Activated effector memory CD4-positive, alpha-beta T cell treated with Interleukin-2 at 50 U/mL for 16 hours (primary cell): Measurements from ENCODE around the gene NKX2-1.

Source experiments
- DNase-seq: peaks from one replicate; pipeline ENCODE4 v3.0.0-alpha.2; 2020

The NKX2-1 gene

DNA sequence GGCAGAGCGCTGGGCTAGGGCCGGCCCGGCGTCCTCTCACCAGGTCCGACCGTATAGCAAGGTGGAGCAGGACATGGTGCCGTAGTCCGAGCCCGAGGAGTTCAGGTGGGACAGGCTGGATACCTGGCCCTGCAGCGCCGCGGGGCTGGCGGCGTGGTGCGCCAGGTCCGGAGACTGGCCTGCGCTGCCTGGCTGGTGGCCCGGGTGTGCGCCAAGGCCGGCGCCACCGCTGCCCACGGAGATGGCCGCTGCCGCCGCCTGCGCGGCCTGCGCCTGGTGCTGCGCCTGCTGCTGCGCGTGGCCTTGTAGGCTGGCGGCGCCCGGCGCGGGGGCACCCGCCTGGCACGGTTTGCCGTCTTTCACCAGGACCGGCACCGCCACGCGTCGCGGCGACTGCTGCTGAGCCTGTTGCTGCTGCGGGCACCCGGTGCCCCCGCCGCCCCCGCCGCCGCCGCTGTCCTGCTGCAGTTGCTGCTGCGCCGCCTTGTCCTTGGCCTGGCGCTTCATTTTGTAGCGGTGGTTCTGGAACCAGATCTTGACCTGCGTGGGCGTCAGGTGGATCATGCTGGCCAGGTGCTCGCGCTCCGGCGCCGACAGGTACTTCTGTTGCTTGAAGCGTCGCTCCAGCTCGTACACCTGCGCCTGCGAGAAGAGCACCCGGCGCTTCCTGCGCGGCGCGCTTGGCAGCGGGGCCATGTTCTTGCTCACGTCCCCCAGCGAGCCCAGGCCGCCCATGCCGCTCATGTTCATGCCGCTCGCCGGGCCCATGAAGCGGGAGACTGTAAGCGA, 2.6 kb downstream of the NKX2-1 start:
- DNase-seq, result no peak

DNA sequence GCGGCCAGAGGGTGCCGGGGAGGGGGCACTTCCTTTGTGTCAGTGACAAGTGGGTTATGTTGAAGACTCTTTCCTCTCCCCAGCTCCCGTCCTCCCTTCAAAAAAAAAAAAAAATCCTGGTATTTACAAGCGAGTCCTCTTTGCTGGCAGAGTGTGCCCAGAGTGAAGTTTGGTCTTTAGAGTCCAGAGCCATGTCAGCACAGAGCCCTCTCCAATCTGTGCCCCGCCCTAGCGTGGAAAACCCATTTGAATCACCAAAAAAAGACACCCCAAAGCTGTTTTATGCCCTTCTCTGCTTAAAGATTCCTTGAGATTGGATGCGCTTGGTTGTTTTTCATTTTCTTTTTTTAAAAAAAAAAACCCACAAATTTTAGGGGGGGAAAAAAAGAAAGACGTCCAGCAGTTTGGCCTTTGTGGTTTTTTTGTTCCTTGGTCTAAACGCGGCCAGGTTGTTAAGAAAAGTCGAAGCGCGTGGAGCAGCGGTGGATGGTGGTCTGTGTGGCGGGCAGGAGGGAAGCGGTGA, 3.3 kb downstream of the NKX2-1 start:
- no peak for DNase-seq

DNA sequence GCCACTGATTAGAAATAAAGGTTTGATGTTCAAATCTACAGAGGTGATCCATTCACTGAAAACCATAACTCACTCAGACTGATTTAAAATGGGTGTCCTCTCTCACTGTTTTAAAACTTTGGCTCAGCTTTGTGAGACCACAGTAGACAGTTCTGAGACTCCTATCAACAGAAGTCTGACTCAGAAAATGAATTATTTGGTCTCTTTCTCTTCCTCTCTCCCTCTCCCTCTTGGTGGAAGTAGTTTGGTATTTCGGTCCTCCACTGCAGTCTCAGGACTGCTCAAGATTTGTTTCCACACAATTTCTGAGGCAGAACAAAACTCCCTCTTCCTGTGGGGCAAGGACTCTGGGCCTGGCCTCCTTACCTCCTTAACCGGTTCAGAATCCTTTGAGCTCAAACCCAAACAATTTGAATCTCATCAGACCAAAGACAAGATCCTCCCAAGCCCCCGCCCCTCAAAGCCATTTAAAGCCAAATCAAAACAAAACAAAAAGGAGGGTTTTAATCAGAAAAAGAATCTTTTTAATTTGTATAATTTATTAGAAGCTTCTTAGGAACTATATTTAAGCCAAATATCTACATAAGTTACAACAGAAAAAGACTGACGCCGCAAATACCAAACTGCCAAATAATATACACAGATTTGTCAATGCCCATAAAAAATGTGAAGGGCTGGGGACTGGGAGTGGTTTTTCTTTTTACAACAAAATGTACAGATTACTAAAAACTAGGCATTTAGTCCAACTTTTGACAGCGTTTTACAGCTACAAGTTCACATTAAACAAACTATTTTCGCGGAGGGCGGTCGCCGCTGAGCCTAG, 3.9 kb downstream of the NKX2-1 start:
- DNase-seq, result no peak

DNA sequence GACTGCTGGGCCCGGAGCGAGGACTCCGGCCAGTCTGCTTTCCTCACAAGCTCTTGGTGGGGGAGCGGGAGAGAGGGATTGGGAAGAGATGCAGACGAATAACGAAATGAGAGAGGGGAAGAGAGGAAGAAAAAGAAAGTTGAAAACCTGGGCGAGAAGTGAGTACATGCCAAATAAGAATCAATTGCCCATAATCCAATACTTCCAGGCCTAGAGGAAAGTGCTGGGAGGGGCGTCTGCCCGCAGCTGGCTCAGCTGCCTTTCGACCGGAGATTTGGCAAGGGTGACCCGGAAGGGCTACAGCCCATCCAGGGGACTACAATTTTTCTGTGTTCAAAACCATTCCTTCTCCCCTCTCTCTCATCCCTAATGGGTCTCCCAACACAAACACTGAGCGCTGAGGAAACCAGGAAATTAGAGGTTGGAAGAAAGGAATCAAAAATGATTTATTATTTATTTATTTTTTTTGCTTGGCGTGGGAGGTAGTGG, 4.9 kb downstream of the NKX2-1 start:
- no peak for DNase-seq

DNA sequence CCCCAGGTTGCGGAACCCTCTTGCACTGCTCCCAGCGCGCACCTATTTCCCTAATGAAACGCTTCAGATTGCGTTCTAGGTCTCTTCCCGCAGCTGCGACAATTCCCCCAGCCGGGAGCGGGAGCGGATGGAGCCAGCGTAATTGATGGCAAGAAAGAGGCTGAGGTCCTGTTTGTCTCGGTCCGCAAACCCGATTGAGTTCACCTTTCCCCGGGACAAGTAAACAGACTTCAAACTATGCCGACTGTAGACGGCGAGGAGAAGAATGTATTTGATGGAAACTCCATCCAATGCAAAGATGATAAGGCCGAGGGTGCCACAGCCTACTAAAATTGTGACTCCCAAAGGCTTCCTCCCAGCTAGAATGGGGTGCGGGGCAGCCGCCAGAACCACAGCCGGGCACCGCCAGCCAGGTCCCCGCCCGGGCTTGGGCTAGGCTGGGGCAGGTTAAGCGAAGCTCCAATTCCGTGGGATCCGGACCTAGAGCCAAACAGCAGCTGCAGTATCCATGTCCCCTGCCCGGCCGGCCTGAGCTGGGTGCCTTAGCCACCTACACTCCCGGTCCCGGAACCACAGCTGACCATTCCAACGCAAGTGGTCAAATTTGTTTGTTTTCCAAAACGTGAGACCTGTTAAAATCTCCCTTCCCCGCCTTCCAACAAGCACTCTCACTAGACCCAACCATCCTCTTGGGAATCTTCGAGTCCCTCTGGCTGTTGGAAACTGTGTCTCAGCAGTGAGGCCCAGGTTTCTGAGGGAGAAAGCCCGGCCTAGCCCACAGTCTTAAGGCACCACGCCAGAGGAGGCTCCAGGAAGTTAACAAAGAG, 5.5 kb downstream of the NKX2-1 start:
- DNase-seq, result no peak

DNA sequence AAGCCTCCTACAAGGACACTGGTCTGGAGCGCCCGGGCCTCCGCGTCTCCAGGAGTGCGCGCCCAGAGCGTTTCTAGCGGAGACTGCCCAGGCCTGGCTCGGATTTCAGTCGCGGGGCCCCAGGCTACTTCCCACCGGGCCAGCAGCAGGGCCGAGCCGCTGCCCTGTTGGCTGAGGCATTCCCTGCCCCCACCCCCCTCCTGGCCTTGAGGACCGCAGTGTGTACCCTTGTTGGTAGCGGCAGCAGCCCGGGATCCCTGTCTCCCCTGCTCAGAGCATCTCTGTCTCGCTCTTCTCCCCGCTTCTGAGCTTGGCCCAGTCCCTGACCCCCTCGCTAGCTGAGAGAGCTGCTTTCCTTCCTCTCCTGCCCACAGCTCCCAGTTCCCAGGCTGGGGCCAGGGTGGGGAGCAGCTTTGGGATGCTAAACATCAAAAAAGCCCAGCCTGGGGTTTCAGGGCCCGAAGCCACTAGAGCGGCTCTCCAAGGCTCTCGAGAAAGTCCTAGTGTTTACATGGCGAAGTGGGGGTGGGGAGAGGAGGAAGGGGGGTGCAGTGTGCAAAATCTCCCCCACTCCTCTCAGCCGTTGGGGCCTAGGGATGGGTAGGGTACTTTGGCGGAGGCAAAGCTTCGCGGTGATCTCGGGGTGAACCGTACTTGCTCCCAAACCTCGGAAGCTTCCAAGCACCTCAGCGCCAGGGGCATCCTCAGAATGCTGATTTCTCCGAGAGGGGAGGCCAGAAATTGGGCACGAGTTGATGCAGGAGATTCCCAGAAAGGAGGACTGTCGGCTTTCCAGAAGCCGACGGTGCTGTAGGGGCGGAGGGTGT, 6.4 kb downstream of the NKX2-1 start:
- no peak for DNase-seq

DNA sequence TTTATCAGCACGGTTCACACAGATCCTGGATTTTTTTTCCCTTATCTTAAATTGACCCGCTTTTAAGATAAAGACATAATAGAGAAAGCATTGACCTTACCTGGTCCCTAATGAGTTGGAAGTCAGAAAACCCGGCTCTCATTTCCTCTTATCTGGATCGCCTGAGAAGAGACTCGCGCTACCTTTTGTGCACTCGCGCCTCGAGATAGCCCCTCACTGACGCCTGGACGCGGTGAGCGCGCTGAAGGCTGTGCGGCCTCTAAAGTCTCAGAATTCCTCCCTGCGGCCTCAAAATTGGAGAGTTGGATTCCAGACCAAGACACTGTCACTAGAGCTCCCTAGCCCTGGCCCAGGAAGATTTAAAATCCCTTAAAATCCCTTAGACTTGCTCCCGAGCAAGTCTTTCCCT, 7.0 kb downstream of the NKX2-1 start:
- no peak for DNase-seq

DNA sequence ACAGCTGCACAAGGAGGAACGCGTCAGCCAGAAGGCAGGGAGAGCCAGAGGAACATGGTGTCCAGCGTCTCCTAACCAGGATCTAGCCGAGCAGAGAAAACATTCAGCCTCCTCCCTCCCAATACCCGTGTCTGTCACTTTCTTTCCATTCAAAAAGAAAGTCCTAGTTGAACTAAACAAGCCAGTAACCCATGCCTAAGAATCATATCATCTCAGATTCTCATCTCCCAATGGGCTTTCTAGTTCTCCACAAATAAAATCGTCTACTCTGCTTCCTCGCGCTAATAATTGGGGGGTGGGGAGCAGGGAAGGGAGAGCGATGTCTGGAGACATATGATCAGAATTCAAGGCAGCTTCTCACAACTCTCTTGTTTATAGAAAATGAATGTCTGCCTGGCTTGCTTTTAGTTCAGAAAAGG, 7.4 kb downstream of the NKX2-1 start:
- DNase-seq, result no peak

DNA sequence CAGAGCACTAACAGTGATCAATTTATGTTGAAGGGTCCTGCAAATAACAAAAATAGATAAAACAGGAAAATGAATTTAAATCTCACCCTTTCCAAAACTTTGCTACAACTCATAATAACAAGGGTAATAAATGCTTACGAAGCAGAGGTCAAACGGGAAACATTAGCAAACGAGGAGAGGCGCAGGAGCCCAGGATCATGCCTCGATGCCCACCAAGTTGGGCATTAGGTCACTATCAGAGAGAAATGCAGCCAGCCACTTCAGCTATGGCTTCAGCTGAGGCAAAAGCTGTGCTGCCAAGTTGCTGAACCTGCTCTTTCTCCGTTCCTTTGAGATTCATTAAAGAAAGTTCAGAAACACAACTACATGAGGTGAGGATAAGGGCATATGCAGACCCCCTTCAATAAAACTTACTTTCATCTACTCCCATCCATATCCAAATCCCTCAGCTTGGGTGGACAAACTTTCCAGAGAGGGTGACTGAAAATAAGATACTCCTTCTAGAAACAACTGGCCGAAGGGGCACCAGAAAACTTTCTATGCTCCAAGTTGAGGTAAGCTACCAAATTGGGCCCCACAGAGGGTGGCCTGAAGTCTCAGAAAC, 7.9 kb downstream of the NKX2-1 start:
- DNase-seq, result no peak

DNA sequence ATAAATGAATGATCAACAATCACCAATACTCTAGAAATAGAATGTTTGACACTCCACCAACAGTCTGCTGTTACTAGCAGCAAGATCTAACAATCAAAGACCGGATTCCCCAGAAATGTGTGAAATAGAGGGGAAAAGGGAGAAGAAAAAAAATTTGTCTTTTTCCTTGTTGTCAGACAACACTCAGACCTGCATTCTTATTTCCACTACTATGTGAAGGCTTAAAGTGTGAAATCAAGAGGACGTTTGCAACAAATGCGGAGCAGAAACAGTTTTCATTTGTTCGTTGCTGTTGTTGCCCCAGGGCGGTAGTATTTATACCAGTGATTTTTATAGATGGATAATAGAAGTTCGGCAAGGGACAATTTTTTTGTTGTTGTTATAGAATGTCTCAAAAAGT, 9.2 kb downstream of the NKX2-1 start:
- no peak for DNase-seq

DNA sequence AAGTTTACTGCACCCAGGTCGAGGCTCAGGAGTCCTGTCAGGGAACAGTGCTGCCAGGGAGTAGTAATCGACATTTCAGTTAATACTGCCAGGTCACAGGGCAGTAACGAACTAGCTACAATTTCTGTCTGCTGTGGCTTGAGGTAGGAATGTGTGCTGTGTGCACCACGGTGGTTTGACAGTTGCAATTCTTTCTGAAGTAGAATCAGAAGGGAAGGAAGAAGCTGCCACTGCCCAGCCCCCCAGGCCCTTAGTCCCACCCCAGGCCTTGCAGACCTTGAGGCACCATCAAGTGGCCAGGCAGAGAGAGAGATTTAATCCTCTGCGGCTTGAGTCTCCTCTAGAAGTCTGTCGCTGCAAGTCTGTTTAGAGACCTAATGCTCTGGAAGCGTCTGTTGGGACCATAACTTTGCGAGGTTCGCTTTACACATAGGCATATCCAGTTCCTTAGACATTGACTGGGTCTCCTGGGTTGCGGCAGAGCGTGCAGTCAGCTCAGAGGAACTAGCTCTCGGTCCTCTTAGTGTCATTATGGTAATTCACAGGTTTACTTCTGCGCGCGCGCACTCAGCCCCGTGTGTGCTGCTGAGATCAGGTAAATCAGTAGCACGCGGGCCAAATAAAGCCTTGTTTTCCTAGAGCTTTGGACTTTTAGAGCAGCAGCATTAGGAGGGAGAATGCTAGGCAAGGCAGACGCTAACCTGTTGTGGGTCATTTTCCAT, 9.8 kb downstream of the NKX2-1 start:
- DNase-seq, result no peak

DNA sequence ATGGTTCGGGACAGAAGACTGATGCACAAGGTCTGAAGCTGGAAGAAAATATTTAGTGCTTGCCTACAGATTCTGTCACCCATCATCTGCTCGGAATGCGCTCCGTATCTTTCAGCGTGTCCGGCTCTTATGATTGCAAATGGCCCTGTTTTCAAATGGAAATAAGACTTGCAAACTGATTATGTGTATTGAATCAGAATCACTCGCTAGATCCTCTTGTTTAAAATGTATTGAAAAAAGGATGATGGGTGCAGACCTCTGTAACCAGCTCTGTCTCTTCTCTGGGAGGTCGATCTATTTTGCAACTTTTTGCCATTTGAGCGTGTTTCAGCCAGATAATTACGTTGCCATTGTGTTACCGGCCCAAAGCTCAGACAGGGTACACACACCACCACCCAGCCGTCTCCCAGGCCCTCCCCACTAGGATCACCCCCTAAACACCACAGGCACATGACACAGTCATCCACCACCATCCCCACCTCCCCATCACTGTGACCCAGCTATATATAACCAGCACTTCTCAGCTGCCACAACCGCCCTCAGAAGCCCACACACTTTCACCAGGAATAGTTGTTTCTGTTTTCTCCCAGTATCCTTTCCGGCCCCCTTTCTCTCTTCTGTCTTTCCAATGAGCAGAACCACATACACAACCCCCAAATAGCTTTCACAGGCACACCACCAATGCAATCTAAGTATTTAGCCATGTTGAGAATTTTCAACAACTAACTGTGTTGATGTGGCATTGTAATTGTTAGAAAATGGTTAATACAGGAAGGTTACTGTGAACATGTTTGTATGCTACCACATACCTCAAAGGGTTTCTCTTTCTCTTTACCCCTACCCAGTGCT, 10.7 kb downstream of the NKX2-1 start:
- no peak for DNase-seq

DNA sequence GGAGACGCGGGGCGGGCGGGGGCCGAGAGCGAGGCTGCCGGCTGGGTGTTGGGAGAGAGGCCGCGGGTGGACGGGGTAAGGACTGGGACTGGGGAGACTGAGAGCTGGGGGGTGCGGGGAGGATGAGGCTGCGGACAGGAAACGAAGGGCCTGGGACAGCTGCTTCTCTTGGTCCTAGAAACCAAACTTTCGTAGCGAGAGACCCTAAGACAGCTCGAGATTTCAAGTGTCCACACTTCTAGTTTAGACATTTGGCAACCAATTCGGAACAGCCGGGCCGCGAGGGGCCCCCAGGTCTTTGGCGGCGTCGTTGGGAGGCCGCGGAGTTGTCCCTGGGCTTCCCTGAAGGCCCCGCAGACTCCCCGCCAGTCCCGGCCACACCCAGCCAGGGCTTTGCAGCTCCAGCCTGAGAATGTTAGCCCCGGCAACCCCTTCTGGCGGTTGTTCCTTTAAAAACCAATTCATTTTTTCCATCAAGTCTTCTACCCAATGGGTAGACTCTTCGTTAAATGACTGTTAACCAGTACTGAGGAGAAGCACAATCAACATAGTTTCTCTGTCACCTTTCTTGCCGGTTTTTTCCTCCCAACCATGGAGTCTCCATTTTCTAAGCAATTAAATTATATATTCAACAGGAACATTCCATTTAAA, 11.5 kb downstream of the NKX2-1 start:
- DNase-seq, result no peak

DNA sequence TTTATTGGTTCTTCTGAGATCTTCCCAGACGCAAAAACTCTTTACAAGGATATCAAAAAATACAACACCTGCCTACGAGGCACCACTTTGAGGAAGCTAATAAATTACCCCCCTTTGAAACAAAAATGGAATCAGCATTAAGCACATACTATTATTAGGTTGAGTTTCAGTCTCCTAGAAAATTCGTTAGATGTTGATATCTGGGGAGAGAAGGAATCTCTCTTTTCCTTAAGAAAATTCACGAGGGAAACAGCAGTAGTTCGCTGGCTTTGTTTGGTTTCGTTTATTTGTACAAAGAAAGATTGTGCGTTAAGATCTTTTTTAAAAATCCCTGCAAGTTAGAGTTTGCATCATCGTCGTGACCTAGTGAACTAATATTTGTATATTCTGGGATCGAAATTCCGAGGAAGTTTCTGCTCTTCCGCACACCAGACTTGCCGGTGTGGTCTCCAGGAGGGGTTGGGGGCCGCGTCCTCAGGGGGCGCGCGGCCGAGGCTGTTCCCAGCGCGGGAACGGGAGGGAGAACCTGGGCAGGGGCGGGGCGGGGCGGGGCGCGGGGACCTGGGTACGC, 12.1 kb downstream of the NKX2-1 start:
- no peak for DNase-seq

DNA sequence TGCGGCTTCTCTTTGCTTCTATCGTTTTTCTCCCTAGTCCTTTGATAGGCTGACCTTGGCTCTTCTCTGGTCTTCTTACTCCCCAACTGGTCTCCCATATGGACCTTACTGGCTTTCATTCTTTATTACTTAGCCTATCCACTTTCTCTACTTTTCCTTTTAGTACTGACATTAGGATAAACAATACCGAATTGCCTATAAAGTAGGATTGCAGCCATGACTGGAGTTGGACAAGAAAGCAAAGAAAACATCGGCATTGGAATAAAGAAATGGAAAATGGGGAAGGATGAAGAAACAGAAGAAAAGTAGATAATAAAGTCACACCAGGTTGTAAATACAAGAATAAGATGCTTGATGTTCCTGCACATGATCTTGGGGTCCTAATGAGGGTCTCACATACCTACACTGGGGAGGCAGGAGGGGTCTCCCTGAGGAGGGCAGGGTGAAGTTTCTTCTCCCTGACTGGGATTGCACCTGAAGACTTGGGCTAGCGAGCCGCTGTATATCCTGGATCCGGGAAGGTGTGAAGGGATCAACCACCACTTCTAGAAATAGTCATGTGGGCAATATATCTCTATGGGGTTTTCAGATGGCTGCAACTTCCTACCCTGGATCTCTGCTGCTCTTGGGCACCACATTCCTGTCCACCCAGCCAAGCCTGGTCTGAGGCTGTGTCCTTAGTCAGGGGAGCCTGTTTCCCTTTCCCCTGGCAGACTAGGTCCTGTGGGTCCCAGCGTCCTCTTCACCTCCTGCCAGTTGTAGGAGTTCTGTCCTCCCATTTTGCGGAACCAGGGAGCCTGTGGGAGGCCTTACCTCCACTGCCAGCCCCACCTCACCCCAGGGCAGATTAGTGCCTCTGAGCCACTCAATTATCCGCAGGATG, 13.1 kb downstream of the NKX2-1 start:
- no peak for DNase-seq

DNA sequence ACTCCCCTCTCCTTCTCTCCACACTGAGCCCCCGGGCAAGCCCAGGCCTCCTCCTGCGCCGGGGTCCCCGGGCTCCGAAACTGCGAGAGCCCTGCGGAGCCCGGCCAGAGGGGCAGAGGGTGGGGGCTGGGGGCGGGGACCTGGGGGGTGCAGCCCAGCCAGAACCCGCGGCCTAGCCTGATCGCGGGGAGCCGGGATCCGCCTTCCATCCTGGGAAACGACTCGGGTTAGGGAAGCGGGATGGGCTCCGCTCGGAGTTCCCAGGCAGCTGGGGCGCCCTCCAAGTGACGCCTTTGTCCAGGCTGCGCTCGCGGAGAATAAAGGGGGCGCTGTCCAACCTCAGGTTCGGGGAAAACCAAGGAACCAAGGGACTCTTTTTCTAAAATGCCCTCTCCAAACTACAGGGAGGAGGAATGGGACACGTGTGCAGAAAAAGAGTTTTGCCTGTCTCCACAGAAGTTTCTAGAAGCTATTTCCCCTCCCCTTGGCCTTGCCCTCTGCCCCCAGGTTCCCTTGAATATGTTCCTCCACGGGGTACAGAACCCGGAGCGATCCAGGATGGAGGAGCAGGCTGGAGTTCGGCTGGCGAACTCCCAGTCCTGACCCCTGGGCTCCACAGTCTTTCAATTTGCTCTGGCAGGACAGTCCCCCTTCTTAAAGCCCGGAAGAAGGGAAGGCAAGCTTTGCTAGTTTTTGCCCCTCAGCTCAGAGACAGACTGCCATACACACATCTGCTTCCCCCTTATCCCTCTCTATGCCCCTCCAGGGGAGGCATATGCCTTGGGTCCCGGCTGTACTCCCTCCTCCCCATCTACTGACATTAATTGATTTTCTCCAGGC, 13.9 kb downstream of the NKX2-1 start:
- no peak for DNase-seq
